Upper lobe of right lung (tissue), 1 donor: ENCODE measurements around the gene GPATCH1. TPM values are rescaled to one million over a fixed set of nuclear protein-coding genes. Genes with fewer than 3 reads are reported as not detected.
A peak's percentile ranks its signal among the peaks of the same experiment; 100 is the strongest.
"Not testable (repeated sequence)": the region's sequence is repeated elsewhere in the genome, so short reads cannot be mapped to it uniquely, and the experiment has no call there.

Experiments used
- ATAC-seq: fragments of 200-7000 bp; cut with Tn5 transposase; one replicate; pipeline ENCODE4 v1.9.1; 2020; ENCODE audit warnings: mild to moderate bottlenecking, moderate library complexity
- DNase-seq: peaks from one replicate; pipeline ENCODE4 v3.0.0-alpha.2; 2020
- H3K27ac ChIP-seq: fragments of 200-600 bp; one replicate; pipeline ENCODE4 v1.8.0; 2022
- H3K27me3 ChIP-seq: fragments of 200-600 bp; one replicate; pipeline ENCODE4 v1.8.0; 2022; ENCODE audit warnings: mild to moderate bottlenecking
- H3K36me3 ChIP-seq: fragments of 200-600 bp; one replicate; pipeline ENCODE4 v1.8.0; 2022
- H3K4me1 ChIP-seq: fragments of 200-600 bp; one replicate; pipeline ENCODE4 v1.8.0; 2022
- H3K4me3 ChIP-seq: fragments of 200-600 bp; one replicate; pipeline ENCODE4 v1.8.0; 2022; ENCODE audit warnings: mild to moderate bottlenecking
- H3K9me3 ChIP-seq: fragments of 200-600 bp; one replicate; pipeline ENCODE4 v1.8.0; 2022
- intact Hi-C: fragments of 100-400 bp; cut with DNase I; formaldehyde crosslinking; loops from one replicate; pipeline ENCODE4 v1.11.0; 2022
- long read RNA-seq: library from polyadenylated mRNA; unstranded; transcript quantifications from one replicate; pipeline ENCODE4 v2.0.0, GENCODE V29; 2021
- total RNA-seq: library from RNA; stranded (reverse); fragmentation: NEBNext Ultra II Directional; extraction: Animal tissue kit (Norgen Biotek cat#: 25700); gene quantifications from one replicate; pipeline ENCODE4 v1.2.1, GENCODE V29; 2021
- TF ChIP-seq, protein P1 (sequence below): fragments of 200-600 bp; IDR thresholded peaks from one replicate; pipeline ENCODE4 v1.8.0; 2022; ENCODE audit warnings: antibody characterized with exemption
- donor health status: DM: no; HTN: yes; CAD: no; lungs with severe emphysema.

Gene GPATCH1, protein sequence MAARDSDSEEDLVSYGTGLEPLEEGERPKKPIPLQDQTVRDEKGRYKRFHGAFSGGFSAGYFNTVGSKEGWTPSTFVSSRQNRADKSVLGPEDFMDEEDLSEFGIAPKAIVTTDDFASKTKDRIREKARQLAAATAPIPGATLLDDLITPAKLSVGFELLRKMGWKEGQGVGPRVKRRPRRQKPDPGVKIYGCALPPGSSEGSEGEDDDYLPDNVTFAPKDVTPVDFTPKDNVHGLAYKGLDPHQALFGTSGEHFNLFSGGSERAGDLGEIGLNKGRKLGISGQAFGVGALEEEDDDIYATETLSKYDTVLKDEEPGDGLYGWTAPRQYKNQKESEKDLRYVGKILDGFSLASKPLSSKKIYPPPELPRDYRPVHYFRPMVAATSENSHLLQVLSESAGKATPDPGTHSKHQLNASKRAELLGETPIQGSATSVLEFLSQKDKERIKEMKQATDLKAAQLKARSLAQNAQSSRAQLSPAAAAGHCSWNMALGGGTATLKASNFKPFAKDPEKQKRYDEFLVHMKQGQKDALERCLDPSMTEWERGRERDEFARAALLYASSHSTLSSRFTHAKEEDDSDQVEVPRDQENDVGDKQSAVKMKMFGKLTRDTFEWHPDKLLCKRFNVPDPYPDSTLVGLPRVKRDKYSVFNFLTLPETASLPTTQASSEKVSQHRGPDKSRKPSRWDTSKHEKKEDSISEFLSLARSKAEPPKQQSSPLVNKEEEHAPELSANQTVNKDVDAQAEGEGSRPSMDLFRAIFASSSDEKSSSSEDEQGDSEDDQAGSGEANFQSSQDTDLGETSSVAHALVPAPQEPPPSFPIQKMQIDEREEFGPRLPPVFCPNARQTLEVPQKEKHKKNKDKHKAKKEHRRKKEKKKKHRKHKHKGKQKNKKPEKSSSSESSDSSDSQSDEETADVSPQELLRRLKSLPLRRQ
- 7.0 TPM for total RNA-seq
- long read RNA-seq, transcript GPATCH1-201 (20 exons, 3,492 nt), result major isoform, 13 of 20 reads
- long read RNA-seq, partial matches to known transcripts, result 3 of 20 reads
- long read RNA-seq, other reads (novel, unspliced or antisense), result 4 of 20 reads

DNA sequence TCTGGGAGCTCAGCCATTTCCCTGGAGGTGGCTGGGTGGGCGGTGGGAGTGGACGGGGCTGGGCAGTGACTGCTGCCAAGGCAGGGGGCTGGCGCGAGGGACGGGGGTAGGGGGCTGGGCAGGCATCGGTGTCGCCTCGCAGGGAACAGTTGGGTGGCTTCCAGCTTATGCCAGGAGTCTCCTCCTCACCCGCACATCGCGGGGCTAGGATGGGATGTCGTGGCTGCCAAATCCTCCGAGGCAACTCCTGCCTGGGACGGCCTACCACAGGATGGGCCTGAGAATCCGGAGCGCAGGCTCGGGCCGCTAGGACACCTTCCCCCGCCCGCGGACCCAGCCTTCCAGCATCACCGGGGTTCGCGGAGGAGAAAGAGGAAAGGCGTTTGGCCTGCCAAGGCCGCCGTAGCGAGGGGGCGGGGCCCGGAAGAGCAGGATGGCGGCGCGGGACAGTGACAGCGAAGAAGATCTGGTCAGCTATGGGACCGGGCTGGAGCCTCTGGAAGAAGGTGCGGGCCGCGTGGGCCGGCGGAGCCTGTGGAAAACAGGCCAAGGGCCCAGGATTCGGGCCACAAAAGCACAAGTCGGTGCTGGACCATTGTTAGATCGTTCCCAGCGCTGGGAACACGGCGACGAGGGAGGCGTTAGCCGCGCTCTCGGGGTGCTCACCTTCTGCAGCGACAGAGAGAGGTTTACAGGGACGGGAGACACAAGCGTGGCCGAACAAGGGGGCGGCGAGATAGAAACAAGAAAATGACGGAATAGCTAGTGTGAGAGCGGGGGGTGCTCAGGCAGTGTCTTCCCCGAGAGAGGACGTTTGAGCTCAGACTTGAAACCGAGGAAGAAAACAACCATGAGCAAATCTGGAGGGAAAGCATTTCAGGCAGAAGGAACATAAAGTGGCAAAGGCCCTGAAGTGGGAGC is at the start of gene GPATCH1:
Gene GPATCH1 (plus strand): TSS at position 421 of the 921 bp plus-strand sequence. CDS start 13 bp downstream, at position 434.
- intact Hi-C loops, result no loop called here
- DNase-seq, result peak; percentile 93

DNA sequence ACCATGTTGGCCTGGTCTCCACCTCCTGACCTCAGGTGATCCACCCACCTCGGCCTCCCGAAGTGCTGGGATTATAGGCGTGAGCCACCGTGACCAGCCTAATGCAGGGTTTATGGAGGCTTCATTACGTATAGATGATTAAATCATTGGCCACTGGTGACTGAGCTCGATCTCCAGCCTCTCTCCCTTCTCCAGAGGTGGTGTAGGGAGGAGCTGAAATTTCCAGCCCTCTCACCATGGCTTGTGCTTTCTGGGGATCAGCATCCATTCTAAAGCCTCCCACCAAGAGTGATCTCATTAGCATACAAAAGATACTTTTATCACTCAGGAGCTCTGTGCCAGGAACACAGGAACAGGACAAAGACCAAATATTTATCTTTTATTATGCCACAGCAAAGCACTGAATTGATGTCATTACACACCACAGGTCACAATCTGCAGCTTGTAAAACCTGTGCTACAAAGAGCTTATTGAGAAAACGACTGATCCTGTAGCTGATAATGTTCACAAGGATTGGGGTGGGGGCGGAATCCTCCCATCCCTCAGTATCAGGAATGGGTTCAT is 48.7 kb upstream of the GPATCH1 start:
- Histone ChIP-seq H3K4me1 (no peaks in the 10 kb centered on the region), H3K27me3 (no peaks in the 10 kb centered on the region), H3K27ac (no peak overlapping the region), H3K9me3 (no peaks in the 10 kb centered on the region), H3K4me3 (no peak overlapping the region), H3K36me3 (no peaks in the 10 kb centered on the region)
- DNase-seq, result no peak
- intact Hi-C loops, result no loop called here
- no peak for ATAC-seq
- TF ChIP-seq, protein P1, sequence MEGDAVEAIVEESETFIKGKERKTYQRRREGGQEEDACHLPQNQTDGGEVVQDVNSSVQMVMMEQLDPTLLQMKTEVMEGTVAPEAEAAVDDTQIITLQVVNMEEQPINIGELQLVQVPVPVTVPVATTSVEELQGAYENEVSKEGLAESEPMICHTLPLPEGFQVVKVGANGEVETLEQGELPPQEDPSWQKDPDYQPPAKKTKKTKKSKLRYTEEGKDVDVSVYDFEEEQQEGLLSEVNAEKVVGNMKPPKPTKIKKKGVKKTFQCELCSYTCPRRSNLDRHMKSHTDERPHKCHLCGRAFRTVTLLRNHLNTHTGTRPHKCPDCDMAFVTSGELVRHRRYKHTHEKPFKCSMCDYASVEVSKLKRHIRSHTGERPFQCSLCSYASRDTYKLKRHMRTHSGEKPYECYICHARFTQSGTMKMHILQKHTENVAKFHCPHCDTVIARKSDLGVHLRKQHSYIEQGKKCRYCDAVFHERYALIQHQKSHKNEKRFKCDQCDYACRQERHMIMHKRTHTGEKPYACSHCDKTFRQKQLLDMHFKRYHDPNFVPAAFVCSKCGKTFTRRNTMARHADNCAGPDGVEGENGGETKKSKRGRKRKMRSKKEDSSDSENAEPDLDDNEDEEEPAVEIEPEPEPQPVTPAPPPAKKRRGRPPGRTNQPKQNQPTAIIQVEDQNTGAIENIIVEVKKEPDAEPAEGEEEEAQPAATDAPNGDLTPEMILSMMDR, result no peak

More for the DNA sequence above, at the start of gene GPATCH1:
- TF ChIP-seq, protein P1, result no peak
- peak within 1 kb of the TSS; percentile 97 for H3K4me3 ChIP-seq
- peaks cover 7% of the 10 kb centered on the region for H3K4me1 ChIP-seq
- H3K27ac ChIP-seq, result peak within 1 kb of the TSS; percentile 75
- H3K27me3 ChIP-seq, result no peaks in the 10 kb centered on the region
- no peaks in the 10 kb centered on the region for H3K9me3 ChIP-seq
- no peaks in the 10 kb centered on the region for H3K36me3 ChIP-seq
- peak; percentile 99 for ATAC-seq

DNA sequence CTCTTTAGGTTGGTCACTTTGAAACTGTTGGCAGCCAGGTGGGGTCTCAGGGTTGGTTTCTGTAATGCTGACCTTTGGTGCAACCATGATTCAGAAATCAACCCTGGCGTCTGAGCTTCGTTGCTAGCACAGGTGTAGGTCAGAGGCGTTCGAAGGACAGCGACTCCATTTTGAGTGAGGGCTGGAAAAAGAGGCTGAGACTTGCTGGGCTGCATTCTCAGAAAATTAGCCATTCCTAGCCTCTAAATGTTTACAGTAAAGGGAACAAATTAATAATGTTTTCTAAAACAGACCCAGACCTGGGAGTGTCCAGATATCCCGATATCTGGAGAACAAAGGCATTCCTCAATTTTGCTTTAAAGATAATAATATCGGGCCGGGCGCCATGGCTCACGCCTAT is 45.5 kb upstream of the GPATCH1 start:
- no peaks in the 10 kb centered on the region for H3K36me3 ChIP-seq
- DNase-seq (no peak), ATAC-seq (no peak)
- TF ChIP-seq, protein P1, result no peak
- no peaks in the 10 kb centered on the region for H3K9me3 ChIP-seq
- H3K27me3 ChIP-seq, result no peaks in the 10 kb centered on the region
- H3K4me1 ChIP-seq, result no peaks in the 10 kb centered on the region
- intact Hi-C loops, result no loop called here
- no peak overlapping the region for H3K27ac ChIP-seq
- H3K4me3 ChIP-seq, result no peak overlapping the region

DNA sequence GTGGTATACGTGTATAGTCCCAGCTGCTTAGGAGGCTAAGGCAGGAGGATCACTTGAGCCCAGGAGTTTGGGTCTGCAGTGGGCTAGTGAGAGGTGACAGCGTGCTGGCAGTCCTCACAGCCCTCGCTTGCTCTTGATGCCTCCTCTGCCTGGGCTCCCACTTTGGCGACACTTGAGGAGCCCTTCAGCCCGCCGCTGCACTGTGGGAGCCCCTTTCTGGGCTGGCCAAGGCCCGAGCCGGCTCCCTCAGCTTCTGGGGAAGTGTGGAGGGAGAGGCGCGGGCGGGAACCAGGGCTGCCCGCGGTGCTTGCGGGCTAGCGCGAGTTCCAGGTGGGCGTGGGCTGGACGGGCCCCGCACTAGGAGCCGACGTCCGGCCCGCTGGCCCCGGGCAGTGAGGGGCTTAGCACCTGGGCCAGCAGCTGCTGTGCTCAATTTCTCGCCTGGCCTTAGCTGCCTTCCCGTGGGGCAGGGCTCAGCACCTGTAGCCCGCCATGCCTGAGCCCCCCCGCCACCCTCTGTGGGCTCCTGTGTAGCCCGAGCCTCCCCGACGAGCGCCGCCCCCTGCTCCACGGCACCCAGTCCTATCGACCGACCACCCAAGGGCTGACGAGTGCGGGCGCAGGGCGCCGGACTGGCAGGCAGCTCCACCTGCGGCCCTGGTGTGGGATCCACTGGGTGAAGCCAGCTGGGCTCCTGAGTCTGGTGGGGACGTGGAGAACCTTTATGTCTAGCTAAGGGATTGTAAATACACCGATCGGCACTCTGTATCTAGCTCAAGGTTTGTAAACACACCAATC is 44.4 kb upstream of the GPATCH1 start:
- H3K36me3 ChIP-seq, H3K27me3 ChIP-seq, H3K27ac ChIP-seq, H3K4me1 ChIP-seq, intact Hi-C loops, ATAC-seq, DNase-seq, H3K4me3 ChIP-seq, H3K9me3 ChIP-seq: not testable (repeated sequence)

DNA sequence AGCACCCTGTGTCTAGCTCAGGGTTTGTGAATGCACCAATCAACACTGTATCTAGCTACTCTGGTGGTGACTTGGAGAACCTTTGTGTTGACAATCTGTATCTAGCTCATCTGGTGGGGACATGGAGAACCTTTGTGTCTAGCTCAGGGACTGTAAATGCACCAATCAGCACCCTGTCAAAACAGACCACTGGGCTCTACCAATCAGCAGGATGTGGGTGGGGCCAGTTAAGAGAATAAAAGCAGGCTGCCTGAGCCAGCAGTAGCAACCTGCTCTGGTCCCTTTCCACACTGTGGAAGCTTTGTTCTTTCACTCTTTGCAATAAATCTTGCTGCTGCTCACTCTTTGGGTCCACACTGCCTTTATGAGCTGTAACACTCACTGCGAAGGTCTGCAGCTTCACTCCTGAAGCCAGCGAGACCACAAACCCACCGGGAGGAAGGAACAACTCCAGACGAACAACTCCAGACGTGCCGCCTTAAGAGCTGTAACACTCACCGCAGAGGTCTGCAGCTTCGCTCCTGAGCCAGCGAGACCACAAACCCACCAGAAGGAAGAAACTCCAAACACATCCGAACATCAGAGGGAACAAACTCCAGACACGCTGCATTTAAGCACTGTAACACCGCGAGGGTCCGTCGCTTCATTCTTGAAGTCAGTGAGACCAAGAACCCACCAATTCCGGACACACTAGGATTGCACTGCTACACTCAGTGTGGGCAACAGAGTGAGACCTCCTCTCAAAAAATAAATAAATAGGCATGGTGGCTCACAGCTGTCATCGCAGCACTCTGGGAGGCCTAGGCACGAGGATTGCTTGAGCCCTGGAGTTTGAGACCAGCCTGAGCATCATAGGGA is 43.6 kb upstream of the GPATCH1 start:
- H3K36me3 ChIP-seq, H3K4me3 ChIP-seq, H3K4me1 ChIP-seq, H3K9me3 ChIP-seq, H3K27ac ChIP-seq, ATAC-seq, DNase-seq, intact Hi-C loops, H3K27me3 ChIP-seq: not testable (repeated sequence)
